GM20000 (cell line): ENCODE measurements around the gene ARHGEF19.

Source experiments
- DNase-seq: peaks from one replicate; pipeline ENCODE4 v3.0.0; 2012; ENCODE audit warnings: low spot score
- CTCF ChIP-seq: IDR thresholded peaks from 2 replicates; pipeline ENCODE4 v1.5.1; 2012; ENCODE audit warnings: mild to moderate bottlenecking, control low read depth; ENCODE audit errors: extremely low read depth, missing control alignments

The ARHGEF19 gene

GRCh38 chr1:16209847-16210407, 2.5 kb downstream of the ARHGEF19 start:
- no peak for DNase-seq
- no peak for TF ChIP-seq CTCF

GRCh38 chr1:16209132-16209846, 3.2 kb downstream of the ARHGEF19 start:
- no peak for DNase-seq
- no peak for TF ChIP-seq CTCF

- no peak for TF ChIP-seq CTCF
- no peak for DNase-seq
Observed at GRCh38 chr1:16208270-16208987, 4.0 kb downstream of the ARHGEF19 start.

GRCh38 chr1:16207318-16208269, 4.9 kb downstream of the ARHGEF19 start:
- DNase-seq: no peak
- TF ChIP-seq CTCF: no peak

GRCh38 chr1:16206547-16207317, 5.7 kb downstream of the ARHGEF19 start:
- no peak for TF ChIP-seq CTCF
- DNase-seq: peak; percentile 92

- no peak for DNase-seq
- TF ChIP-seq CTCF: no peak
Observed at GRCh38 chr1:16205891-16206546, 6.4 kb downstream of the ARHGEF19 start.
